ENCODE data around the gene ARHGEF9. TPM values are rescaled to one million over a fixed set of nuclear protein-coding genes. Genes with fewer than 3 reads are reported as not detected.

The ARHGEF9 gene
- total and polyA plus RNA-seq, 10 of the 15 experiments (the other 5 are each of a cell fraction or from before 2014, with no cell fraction given) = 3.2 to 25.2 (median 14.3) TPM

DNA sequence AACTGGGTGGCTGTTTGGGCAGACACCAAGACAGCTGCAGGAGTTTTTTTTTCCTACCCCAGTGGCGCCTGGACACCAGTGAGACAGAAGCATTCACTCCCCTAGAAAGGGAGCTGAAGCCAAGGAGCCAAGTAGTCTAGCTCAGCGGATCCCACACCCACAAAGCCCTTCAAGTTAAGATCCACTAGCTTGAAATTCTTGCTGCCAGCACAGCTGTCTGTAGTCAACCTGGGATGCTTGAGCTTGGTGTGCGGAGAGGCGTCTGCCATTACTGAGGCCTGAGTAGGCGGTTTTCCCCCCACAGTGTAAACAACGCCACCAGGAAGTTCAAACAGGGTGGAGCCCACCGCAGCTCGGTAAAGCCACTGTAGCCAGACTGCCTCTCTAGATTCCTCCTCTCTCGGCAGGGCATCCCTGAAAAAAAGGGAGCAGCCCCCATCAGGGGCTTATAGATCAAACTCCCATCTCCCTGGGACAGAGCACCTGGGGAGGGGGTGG lies 171.4 kb downstream of the ARHGEF9 start:
- FAIRE-seq (no peak), DNase-seq (ENCODE audit: low read depth, low spot score) (no peak), ATAC-seq (no peak)
- no peaks in the 10 kb centered on the region for H3K9me3 ChIP-seq (replicated peaks; ENCODE audit: control insufficient read depth, insufficient read depth, low read length)
- H3K4me3 ChIP-seq = no peak overlapping the region
- H3K36me3 ChIP-seq (ENCODE audit: control insufficient read depth in 2 of 2, insufficient read depth in 2 of 2, low read length in 1 of 2) = no peaks in the 10 kb centered on the region
- H3K27me3 ChIP-seq (replicated peaks in 1 of 2; ENCODE audit: control insufficient read depth in 2 of 2, insufficient read depth in 2 of 2, low read length in 1 of 2) = no peaks in the 10 kb centered on the region
- no peak overlapping the region for H3K9ac ChIP-seq (ENCODE audit: control insufficient read depth, insufficient read depth, low read length)
- intact Hi-C loops (cut with micrococcal nuclease; ENCODE audit: unreplicated experiment) = no loop called here
- in situ Hi-C loops (cut with MboI) = no loop called here
- SMC1A ChIA-PET (ENCODE audit: uncharacterized antibody, unreplicated experiment) = no interaction called here
- TF ChIP-seq NFXL1 (IDR thresholded peaks at IDR 0.05; ENCODE audit: borderline replicate concordance) (no peak), NBN (IDR thresholded peaks at IDR 0.05) (no peak), IRF5 (IDR thresholded peaks at IDR 0.05; ENCODE audit: borderline replicate concordance) (no peak), SP1 (IDR thresholded peaks at IDR 0.05; ENCODE audit: low read depth, low read length) (no peak), TBL1XR1 (IDR thresholded peaks at IDR 0.05; ENCODE audit: low read depth, low read length) (no peak), ZNF207 (IDR thresholded peaks at IDR 0.05; ENCODE audit: borderline replicate concordance) (no peak)
- TF ChIP-seq, protein P1, sequence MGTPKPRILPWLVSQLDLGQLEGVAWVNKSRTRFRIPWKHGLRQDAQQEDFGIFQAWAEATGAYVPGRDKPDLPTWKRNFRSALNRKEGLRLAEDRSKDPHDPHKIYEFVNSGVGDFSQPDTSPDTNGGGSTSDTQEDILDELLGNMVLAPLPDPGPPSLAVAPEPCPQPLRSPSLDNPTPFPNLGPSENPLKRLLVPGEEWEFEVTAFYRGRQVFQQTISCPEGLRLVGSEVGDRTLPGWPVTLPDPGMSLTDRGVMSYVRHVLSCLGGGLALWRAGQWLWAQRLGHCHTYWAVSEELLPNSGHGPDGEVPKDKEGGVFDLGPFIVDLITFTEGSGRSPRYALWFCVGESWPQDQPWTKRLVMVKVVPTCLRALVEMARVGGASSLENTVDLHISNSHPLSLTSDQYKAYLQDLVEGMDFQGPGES (IDR thresholded peaks at IDR 0.05) = no peak
- no peaks in the 10 kb centered on the region for H3K4me1 ChIP-seq (ENCODE audit: control insufficient read depth, insufficient read depth, low read length)
- H3K4me2 ChIP-seq (ENCODE audit: control insufficient read depth, insufficient read depth) = no peak overlapping the region
- WGBS (ENCODE audit: insufficient coverage, insufficient replicate concordance, low lambda C conversion rate, missing lambda C conversion rate) = 32% methylated on average over 6 of the region's 9 CpGs
- H4K20me1 ChIP-seq (ENCODE audit: control insufficient read depth, insufficient read depth) = no peaks in the 10 kb centered on the region
- RAD21 ChIA-PET (ENCODE audit: unreplicated experiment) = no interaction called here
- no peaks in the 10 kb centered on the region for H3K79me2 ChIP-seq (ENCODE audit: control insufficient read depth, insufficient read depth, low read length)
- CTCF ChIA-PET = no interaction called here
- no TSS peak for BruUV-seq (replicated peaks)
- no peak overlapping the region for H3K27ac ChIP-seq (ENCODE audit: control insufficient read depth, insufficient read depth)
- no peak overlapping the region for H2AFZ ChIP-seq (ENCODE audit: control insufficient read depth, low read depth, low read length)
- POLR2A ChIA-PET = no interaction called here
